Activated T-cell treated with anti-CD3 and anti-CD28 coated beads, Interleukin-2, amount 50 U/mL, for 72 hours (primary cell): ENCODE measurements around the gene HYLS1. TPM values are rescaled to one million over a fixed set of nuclear protein-coding genes. Genes with fewer than 3 reads are reported as not detected.
"Not testable (repeated sequence)": the region's sequence is repeated elsewhere in the genome, so short reads cannot be mapped to it uniquely, and the experiment has no call there.

ENCODE experiments used
- ATAC-seq, 2 donors: fragments of 150-1000 bp; cut with Tn5 transposase; replicated peaks in 1 of 2; 2 replicates each; pipeline ENCODE4 v1.10.0; 2021; ENCODE audit warnings: moderate library complexity in 2 of 2, mild to moderate bottlenecking in 1 of 2
- DNase-seq, 2 donors: peaks; one replicate each; pipeline ENCODE4 v3.0.0; 2021 to 2022; ENCODE audit warnings: mixed read lengths in 1 of 2
- H3K27ac Mint-ChIP-seq: one replicate; pipeline ENCODE4 v1.8.0; 2022; ENCODE audit warnings: mild to moderate bottlenecking, moderate library complexity, mixed read lengths
- H3K27me3 Mint-ChIP-seq: one replicate; pipeline ENCODE4 v1.8.0; 2022; ENCODE audit warnings: low read depth, mixed read lengths
- H3K36me3 Mint-ChIP-seq, 2 donors: one replicate each; pipeline ENCODE4 v1.8.0; 2022; ENCODE audit warnings: mixed read lengths in 2 of 2, mild to moderate bottlenecking in 1 of 2; ENCODE audit not compliant: insufficient read depth in 2 of 2
- H3K4me1 Mint-ChIP-seq: one replicate; pipeline ENCODE4 v1.8.0; 2022; ENCODE audit warnings: low read depth, mixed read lengths
- H3K4me3 Mint-ChIP-seq, 2 donors: one replicate each; pipeline ENCODE4 v1.8.0; 2022; ENCODE audit warnings: mild to moderate bottlenecking in 2 of 2, mixed read lengths in 2 of 2, moderate library complexity in 2 of 2
- H3K9me3 Mint-ChIP-seq, 2 donors: one replicate each; pipeline ENCODE4 v1.8.0; 2022; ENCODE audit warnings: mixed read lengths in 2 of 2
- total RNA-seq, 2 donors: library from RNA; stranded (reverse); gene quantifications; one replicate each; pipeline ENCODE4 v1.2.3, GENCODE V29; 2022

HYLS1 gene
- total RNA-seq, 2 donors from 2014 or later = 8.9 to 9.7 TPM

DNA sequence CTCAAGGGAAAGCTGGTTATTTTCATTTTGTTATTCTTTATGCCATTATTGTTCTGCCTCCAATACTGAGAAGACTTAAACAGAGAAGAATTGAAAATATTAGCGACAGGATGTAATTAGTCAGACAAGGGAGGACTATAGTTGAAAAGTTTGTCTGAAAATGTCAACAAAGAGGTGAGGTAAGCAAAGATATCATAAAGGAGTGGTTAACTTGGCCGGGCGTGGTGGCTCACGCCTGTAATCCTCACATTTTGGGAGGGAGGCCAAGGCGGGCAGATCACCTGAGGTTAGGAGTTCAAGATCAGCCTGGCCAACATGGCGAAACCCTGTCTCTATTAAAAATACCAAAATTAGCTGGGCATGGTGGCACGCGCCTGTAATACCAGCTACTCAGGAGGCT is 4.1 kb upstream of the HYLS1 start:
- peaks cover 18% of the 10 kb centered on the region for H3K4me1 Mint-ChIP-seq
- no peak overlapping the region for H3K4me3 Mint-ChIP-seq
- no peak overlapping the region for H3K27ac Mint-ChIP-seq
- H3K36me3 Mint-ChIP-seq = peaks cover 0 to 3% of the 10 kb centered on the region in 2 donors
- no peaks in the 10 kb centered on the region for H3K9me3 Mint-ChIP-seq
- no peaks in the 10 kb centered on the region for H3K27me3 Mint-ChIP-seq
- ATAC-seq (no peak), DNase-seq (no peak)

DNA sequence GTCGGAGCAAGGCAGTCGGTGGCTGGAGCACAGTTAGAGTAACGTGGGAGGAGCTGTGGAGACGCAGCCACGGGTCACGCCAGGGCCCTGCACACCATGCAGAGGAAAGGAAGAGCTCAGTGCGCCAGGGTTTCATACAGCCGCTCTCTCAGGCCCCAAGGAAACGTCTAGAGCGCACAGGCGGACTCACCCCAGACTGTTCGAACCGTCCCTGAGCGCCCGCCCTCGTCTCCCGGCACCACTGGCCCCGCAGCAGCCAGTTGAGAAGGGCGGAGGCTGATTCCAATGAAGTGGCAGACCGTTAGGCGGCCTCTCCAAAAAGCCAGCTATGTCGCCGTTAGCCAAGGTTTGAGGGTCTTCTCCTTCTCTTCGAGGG is 483 bp upstream of the HYLS1 start:
- peak overlapping the region; percentile 88 to 94 for H3K4me3 Mint-ChIP-seq
- H3K27ac Mint-ChIP-seq = peak overlapping the region; percentile 99
- peaks cover 0 to 4% of the 10 kb centered on the region in 2 donors for H3K36me3 Mint-ChIP-seq
- H3K27me3 Mint-ChIP-seq = no peaks in the 10 kb centered on the region
- peak; percentile 36 to 48 for ATAC-seq
- H3K9me3 Mint-ChIP-seq = no peaks in the 10 kb centered on the region
- peaks cover 43% of the 10 kb centered on the region for H3K4me1 Mint-ChIP-seq
- DNase-seq = peak; percentile 51 to 56

DNA sequence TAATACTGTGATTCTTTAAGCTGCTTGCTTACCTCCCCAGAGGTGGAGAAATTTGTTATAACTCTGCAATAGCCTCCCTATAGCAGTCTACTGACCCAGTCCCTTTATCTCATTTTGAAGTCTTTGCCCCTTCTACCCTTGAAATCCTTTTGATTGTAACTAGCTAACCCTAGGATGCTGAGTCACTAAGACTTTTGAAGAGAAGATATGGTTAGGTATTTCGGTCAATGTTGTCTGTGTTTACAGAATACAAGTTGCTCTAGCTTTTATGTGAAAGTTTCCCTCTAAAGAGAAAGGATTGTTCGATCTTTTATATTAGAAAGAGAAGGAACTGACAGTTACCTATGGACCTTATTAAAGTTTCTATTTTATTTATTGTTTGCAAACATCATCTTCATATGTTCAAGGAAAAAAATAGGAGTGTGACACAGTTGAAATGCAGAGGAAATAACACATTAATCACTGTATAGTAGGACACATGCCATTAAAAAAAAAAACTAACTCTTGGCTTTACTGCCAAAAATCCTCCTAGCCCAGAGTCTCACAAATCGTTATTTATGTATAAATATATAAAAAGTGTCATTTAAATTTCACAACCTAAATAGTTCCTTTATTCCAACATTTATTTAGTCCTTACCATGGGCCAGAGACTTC is 3.1 kb downstream of the HYLS1 start:
- H3K9me3 Mint-ChIP-seq = no peaks in the 10 kb centered on the region
- H3K27ac Mint-ChIP-seq = no peak overlapping the region
- H3K4me1 Mint-ChIP-seq = peaks cover 52% of the 10 kb centered on the region
- H3K4me3 Mint-ChIP-seq = peak overlapping the region in 1 of 2 donors; percentile 35
- no peak for DNase-seq
- H3K36me3 Mint-ChIP-seq = peaks cover 5 to 8% of the 10 kb centered on the region in 2 donors
- H3K27me3 Mint-ChIP-seq = no peaks in the 10 kb centered on the region
- ATAC-seq = no peak

DNA sequence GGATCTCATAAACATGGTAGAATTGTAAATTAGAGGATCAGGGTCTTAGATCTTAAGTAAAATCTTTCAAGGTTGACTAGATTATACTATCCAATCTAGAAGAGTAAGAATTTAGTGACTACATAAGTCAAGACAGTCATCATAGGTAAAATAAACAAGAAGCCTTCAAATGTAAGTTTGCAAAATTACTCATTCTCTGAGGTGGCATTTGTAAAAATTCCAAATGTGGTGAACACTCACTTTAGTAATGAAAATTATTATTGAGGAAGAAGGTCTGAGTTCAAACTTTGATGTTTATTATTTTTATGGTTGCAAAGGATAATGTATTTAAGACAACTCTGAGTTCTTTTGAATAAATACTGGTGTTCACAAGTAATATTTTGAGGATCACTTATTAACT is 4.6 kb downstream of the HYLS1 start:
- Mint-ChIP-seq H3K36me3 (peaks cover 5 to 6% of the 10 kb centered on the region in 2 donors), H3K27me3 (no peaks in the 10 kb centered on the region), H3K27ac (no peak overlapping the region), H3K4me3 (no peak overlapping the region), H3K9me3 (no peaks in the 10 kb centered on the region), H3K4me1 (peaks cover 46% of the 10 kb centered on the region)
- ATAC-seq = no peak
- no peak for DNase-seq

DNA sequence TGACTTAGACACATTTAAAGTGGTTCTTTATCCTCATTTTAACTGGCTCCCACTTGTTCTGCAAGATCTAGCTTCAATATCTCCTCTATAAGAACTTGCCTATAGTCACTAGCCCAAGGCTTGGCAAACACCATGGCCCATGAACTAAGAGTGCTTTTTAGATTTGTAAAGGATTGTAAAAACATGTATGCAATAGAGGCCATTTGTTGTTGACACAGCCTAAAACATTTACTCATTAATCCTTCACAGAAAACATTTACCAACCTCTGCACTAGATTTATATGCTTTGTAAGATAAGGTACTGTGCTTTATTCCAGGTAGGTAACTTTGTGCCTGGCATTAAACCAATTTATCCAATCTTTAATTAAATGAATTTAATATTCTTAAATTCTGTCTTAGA is 5.5 kb downstream of the HYLS1 start:
- DNase-seq (no peak), ATAC-seq (no peak)
- Mint-ChIP-seq H3K4me1 (peaks cover 46% of the 10 kb centered on the region), H3K9me3 (no peaks in the 10 kb centered on the region), H3K36me3 (peaks cover 6% of the 10 kb centered on the region in 2 donors), H3K4me3 (no peak overlapping the region), H3K27me3 (no peaks in the 10 kb centered on the region), H3K27ac (no peak overlapping the region)

- Mint-ChIP-seq H3K27ac (peak overlapping the region; percentile 86), H3K9me3 (no peaks in the 10 kb centered on the region), H3K4me3 (peak overlapping the region; percentile 93 to 98), H3K4me1 (peaks cover 40% of the 10 kb centered on the region), H3K36me3 (peaks cover 5 to 15% of the 10 kb centered on the region in 2 donors), H3K27me3 (peaks cover 20% of the 10 kb centered on the region)
- ATAC-seq = no peak
- no peak for DNase-seq
Observed at GRCh38 chr11:125901872-125902271, 14.4 kb downstream of the HYLS1 start.

GRCh38 chr11:125902277-125902926 is 14.9 kb downstream of the HYLS1 start:
- Mint-ChIP-seq H3K9me3 (no peaks in the 10 kb centered on the region), H3K36me3 (peaks cover 5 to 13% of the 10 kb centered on the region in 2 donors), H3K27me3 (peaks cover 20% of the 10 kb centered on the region), H3K27ac (peak overlapping the region; percentile 98), H3K4me1 (peaks cover 34% of the 10 kb centered on the region), H3K4me3 (peak overlapping the region; percentile 93 to 98)
- ATAC-seq = no peak
- no peak for DNase-seq

DNA sequence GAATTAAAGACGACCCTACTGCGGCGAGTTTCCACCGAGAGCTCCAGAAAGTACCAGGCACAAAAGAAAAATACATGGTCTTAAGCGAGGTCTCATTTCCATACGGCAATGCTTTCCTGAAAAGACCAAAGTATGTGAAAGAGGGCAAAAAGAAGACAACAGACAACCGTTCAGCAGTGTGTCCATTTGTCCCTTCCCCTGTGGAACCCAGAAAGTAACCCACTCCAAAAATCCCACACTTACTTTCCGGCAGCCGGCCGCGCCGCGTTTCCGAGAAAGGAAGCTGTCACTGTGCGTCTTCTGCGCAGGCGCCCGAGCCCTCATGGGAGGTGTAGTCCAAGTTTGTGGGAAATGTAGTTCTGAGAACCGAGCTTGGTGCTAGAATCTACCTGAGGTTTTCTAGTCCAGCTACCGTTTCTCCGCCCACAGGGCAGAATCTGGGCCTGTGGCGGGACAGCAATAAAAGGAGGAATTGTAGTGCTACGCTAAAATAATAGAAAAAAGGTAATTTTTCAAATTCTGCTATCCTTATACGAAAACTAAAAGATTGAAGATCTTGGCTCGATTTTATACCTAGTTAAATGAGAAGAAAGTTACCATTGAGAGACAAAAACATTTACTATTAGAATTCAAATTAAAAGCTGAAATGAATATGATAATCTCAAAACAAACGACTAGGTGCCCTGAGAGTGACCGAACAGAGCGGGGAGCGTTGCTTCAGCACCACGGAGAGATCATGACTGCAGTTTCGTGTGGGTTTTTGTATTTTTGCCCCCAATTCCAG is 15.7 kb downstream of the HYLS1 start, which contains the start of gene PUS3:
PUS3 (minus strand) TSS at position 280 of the 784 bp plus-strand sequence. CDS start 6,922 bp downstream, outside the sequence.
- peaks cover 33% of the 10 kb centered on the region for H3K4me1 Mint-ChIP-seq
- H3K27ac Mint-ChIP-seq = peak within 1 kb of the TSS; percentile 98
- peaks cover 5 to 13% of the 10 kb centered on the region in 2 donors for H3K36me3 Mint-ChIP-seq
- no peaks in the 10 kb centered on the region for H3K9me3 Mint-ChIP-seq
- DNase-seq (peak; percentile 89 to 91), ATAC-seq (peak; percentile 89)
- peaks cover 20% of the 10 kb centered on the region for H3K27me3 Mint-ChIP-seq
- H3K4me3 Mint-ChIP-seq = peak within 1 kb of the TSS; percentile 93 to 98

- ATAC-seq = peak; percentile 48 to 57
- Mint-ChIP-seq H3K9me3 (no peaks in the 10 kb centered on the region), H3K27ac (peak within 1 kb of the TSS; percentile 98), H3K27me3 (peaks cover 20% of the 10 kb centered on the region), H3K4me3 (peak within 1 kb of the TSS; percentile 93 to 98), H3K4me1 (peaks cover 33% of the 10 kb centered on the region), H3K36me3 (peaks cover 5 to 13% of the 10 kb centered on the region in 2 donors)
- DNase-seq = peak; percentile 19 to 50
Observed at GRCh38 chr11:125903711-125904659, 16.5 kb downstream of the HYLS1 start, which contains the start of gene DDX25. DDX25 (plus strand) TSS chr11:125904508; CDS start chr11:125904518, 10 bp downstream.

DNA sequence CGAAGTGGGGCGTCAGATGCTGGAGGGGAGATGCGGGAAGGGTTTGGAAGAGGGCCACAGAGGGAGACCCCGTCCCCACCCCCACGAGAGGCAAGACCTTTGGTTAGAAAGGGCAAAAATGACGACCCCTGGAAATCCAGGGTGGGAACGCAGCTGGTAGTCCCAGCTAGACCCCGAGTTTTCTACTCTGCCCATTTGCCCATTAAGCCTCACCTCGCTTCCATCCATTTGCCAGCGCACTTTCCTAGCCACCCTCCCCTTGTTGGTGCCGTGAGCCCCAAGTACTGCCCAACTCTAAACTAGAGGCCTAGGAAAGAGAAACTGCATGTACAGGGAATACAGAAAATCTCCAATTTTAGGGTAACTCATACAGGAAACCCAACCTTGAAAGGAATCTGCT is 17.2 kb downstream of the HYLS1 start:
- Mint-ChIP-seq H3K4me3 (peak overlapping the region; percentile 74 to 93), H3K9me3 (no peaks in the 10 kb centered on the region), H3K4me1 (peaks cover 26% of the 10 kb centered on the region), H3K27ac (no peak overlapping the region), H3K36me3 (peaks cover 5 to 8% of the 10 kb centered on the region in 2 donors), H3K27me3 (peaks cover 20% of the 10 kb centered on the region)
- DNase-seq = no peak
- ATAC-seq = no peak

DNA sequence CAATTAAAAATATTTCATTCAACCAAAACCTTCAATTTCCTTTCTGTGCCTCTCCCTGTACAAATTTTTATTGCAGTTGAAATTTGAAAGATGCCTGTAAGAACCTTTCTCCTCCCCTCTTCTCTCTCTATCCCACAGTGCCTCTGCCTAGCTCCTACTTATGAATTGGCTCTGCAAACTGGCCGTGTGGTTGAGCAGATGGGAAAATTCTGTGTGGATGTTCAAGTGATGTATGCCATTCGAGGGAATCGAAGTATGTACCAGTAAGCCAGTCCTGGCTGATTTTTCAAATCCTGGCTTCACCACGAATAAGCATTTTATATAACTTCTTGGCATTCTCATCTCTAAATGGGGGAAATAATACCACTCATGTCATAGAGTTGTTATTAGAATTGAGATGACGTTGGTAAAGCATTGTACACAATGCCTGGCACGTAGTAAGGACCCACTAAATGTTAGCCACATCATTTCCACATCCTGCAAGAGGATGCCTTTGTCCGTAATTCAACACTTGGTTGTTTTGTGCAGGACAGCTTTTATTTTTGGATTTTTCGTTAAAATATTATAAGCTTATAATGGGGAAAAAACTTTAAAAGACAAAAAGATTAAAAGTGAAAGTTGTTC is 22.9 kb downstream of the HYLS1 start:
- H3K27ac Mint-ChIP-seq = no peak overlapping the region
- peaks cover 40% of the 10 kb centered on the region for H3K27me3 Mint-ChIP-seq
- H3K9me3 Mint-ChIP-seq = no peaks in the 10 kb centered on the region
- ATAC-seq (no peak), DNase-seq (no peak)
- H3K4me3 Mint-ChIP-seq = no peak overlapping the region
- H3K4me1 Mint-ChIP-seq = no peaks in the 10 kb centered on the region
- no peaks in the 10 kb centered on the region for H3K36me3 Mint-ChIP-seq

GRCh38 chr11:125914601-125915000 is 27.1 kb downstream of the HYLS1 start:
- not testable (repeated sequence) for H3K4me1 Mint-ChIP-seq, ATAC-seq, DNase-seq, H3K27ac Mint-ChIP-seq, H3K36me3 Mint-ChIP-seq, H3K4me3 Mint-ChIP-seq, H3K9me3 Mint-ChIP-seq
- H3K27me3 Mint-ChIP-seq = peaks cover 48% of the 10 kb centered on the region
